ENCODE results near the gene KNDC1. TPM values are rescaled to one million over a fixed set of nuclear protein-coding genes. Genes with fewer than 3 reads are reported as not detected.

KNDC1 gene
- total RNA-seq, 1 experiment from 2014 or later, result 15.7 TPM

DNA sequence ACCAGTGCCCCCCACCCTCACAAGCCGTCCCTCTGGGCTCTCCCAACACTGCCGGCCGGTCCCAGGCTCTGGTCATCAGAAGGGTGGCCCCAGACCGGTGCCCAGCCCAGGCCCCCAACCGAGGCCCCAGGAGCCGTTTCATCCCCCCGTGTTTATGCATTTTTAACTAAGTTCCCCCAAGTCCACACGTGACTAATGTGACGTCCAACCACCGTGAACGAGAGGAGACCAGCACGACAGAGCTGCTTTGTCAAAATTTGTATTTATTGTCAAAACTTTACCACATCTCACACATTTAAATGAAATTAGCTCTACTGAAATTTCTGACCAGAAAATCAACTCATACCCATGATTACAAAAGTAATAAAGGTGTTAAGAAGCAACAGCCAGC lies 86.2 kb downstream of the KNDC1 start:
- peaks cover 8% of the 10 kb centered on the region for H3K27me3 Mint-ChIP-seq (ENCODE audit: low read depth)
- no peak overlapping the region; a peak in 1 of 5 replicates for H3K4me3 Mint-ChIP-seq
- H3K4me1 ChIP-seq (ENCODE audit: insufficient read depth, low read length), result no peaks in the 10 kb centered on the region
- no peak overlapping the region for H3K23ac ChIP-seq (ENCODE audit: insufficient read length, low read depth, low read length)
- H3K27ac ChIP-seq (ENCODE audit: insufficient read length, low read depth, low read length), result no peak overlapping the region
- H3T11ph ChIP-seq (ENCODE audit: low read length), result no peak overlapping the region
- no peak overlapping the region for H3K4ac ChIP-seq (ENCODE audit: low read depth, low read length)
- H2BK120ac ChIP-seq (ENCODE audit: low read depth, low read length, poor library complexity, severe bottlenecking), result no peak overlapping the region
- H3K79me1 ChIP-seq (ENCODE audit: insufficient read depth, low read depth, low read length, poor library complexity, severe bottlenecking), result no peaks in the 10 kb centered on the region
- no peak overlapping the region for H2BK12ac ChIP-seq (ENCODE audit: insufficient read length, low read depth, low read length)
- no peak overlapping the region for H3K18ac ChIP-seq (ENCODE audit: insufficient read length, low read depth, low read length)
- no peak overlapping the region for H4K91ac ChIP-seq (ENCODE audit: insufficient read length, low read depth, low read length)
- H3K9me3 Mint-ChIP-seq, result no peaks in the 10 kb centered on the region; a peak in 2 of 5 replicates
- no peak overlapping the region for H4K5ac ChIP-seq (ENCODE audit: insufficient read length, low read depth, low read length)
- H3K79me2 ChIP-seq (ENCODE audit: insufficient read depth, low read length), result no peaks in the 10 kb centered on the region
- H2BK15ac ChIP-seq (ENCODE audit: low read depth, low read length), result no peak overlapping the region
- H3K36me3 Mint-ChIP-seq (ENCODE audit: insufficient read depth in 1 of 3, low read depth in 3 of 3), result peaks cover 0 to 6% (median 0%) of the 10 kb centered on the region in 3 experiments; a peak in 3 of 7 replicates
- H3K27ac Mint-ChIP-seq, result no peak overlapping the region; a peak in 2 of 7 replicates
- no CpG with 5 or more reads among the region's 12 CpGs for WGBS (ENCODE audit: extremely low coverage, insufficient read length, low lambda C conversion rate)
- no peak overlapping the region for H3K56ac ChIP-seq (ENCODE audit: insufficient read length, low read depth, low read length)
- H3K4me2 ChIP-seq (ENCODE audit: insufficient read depth, insufficient read length, low read length), result no peak overlapping the region
- no peak overlapping the region for H2BK20ac ChIP-seq (ENCODE audit: low read depth, low read length, poor library complexity, severe bottlenecking)
- H2AK5ac ChIP-seq (ENCODE audit: insufficient read length, low read length), result no peak overlapping the region
- H2AFZ ChIP-seq (ENCODE audit: low read length), result no peak overlapping the region
- H3K9me3 ChIP-seq (ENCODE audit: control insufficient read depth, low read depth, low read length), result no peaks in the 10 kb centered on the region
- no peaks in the 10 kb centered on the region for H4K20me1 ChIP-seq (ENCODE audit: control insufficient read depth, insufficient read depth, insufficient read length)
- no peak overlapping the region for H3K9ac ChIP-seq (ENCODE audit: extremely low read depth, insufficient read length, low read length)
- DNase-seq, result no peak
- H4K8ac ChIP-seq (replicated peaks; ENCODE audit: insufficient read length, low read depth, low read length), result no peak overlapping the region
- no peak overlapping the region for H2BK5ac ChIP-seq (ENCODE audit: insufficient read length, low read length)
- no peaks in the 10 kb centered on the region for H3K23me2 ChIP-seq (ENCODE audit: insufficient read length, low read depth, low read length, poor library complexity, severe bottlenecking)
- H3K14ac ChIP-seq (ENCODE audit: insufficient read depth, low read length), result no peak overlapping the region
- no peak for TF ChIP-seq CTCF (conservative IDR thresholded peaks at IDR 0.05)
- peaks cover 23 to 31% of the 10 kb centered on the region in 2 experiments for H3K4me1 Mint-ChIP-seq
- H3K27me3 ChIP-seq (ENCODE audit: insufficient read depth, low read length), result no peaks in the 10 kb centered on the region

Data from H9 (cell line).